Umbilical cord (tissue), 2 donors: ENCODE measurements around the gene KRTAP5-11. TPM values are rescaled to one million over a fixed set of nuclear protein-coding genes. Genes with fewer than 3 reads are reported as not detected.

Experiments
- DNase-seq: peaks from one replicate; pipeline ENCODE4 v3.0.0-alpha.2; 2015; ENCODE audit warnings: low spot score
- total RNA-seq: library from RNA; depleted of rRNA; stranded (reverse); fragments of >200 nt; gene quantifications from one replicate; pipeline ENCODE4 v1.2.3, GENCODE V29; 2014; ENCODE audit warnings: low replicate concordance; ENCODE audit not compliant: insufficient read depth

KRTAP5-11 gene
- total RNA-seq, 1 donor from 2014 or later, result 8.9 TPM

DNA sequence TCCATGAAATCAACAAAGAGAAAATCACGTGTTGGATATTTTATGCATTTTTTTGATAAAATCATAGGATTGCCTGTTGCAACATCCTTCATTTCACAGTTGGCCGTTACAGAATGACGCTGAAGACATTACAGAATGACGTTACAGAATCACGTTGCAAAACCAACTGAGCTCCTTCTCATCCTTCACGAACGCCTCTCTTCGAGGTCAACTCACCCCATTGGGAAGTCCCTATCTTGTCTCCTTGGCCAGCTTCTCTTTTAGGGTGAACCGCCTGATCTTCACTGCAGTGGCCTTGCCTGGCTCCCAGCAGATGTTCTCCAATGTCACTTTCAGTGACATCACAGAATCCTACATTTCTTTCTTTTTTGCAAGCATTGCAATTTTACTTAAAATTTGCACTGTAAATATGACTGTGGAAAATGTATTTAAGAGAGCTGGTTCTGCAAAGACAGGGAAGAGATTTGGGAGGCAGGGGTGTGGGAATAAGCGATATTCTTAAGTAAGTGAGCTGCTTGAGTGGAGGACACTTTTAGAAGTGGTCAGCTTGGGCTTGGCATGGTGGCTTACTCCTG, 50.6 kb downstream of the KRTAP5-11 start:
- DNase-seq, result no peak

Other genes starting within 250 kb of the KRTAP5-11 start
- 6.0 TPM for gene DHCR7, start 134.5 kb downstream of the KRTAP5-11 start, total RNA-seq
- 92.9 TPM for gene NADSYN1, start 129.7 kb downstream of the KRTAP5-11 start, total RNA-seq
- gene KRTAP5-7, start 55.6 kb downstream of the KRTAP5-11 start, total RNA-seq, result not detected
- not detected for gene KRTAP5-8, start 44.9 kb downstream of the KRTAP5-11 start, total RNA-seq
- gene KRTAP5-9, start 34.5 kb downstream of the KRTAP5-11 start, total RNA-seq, result 0.72 TPM
- gene KRTAP5-10, start 17.3 kb downstream of the KRTAP5-11 start, total RNA-seq, result not detected